Measurements from ENCODE around the gene SPATS2. TPM values are rescaled to one million over a fixed set of nuclear protein-coding genes. Genes with fewer than 3 reads are reported as not detected.

SPATS2 gene
- total RNA-seq, 1 donor from 2014 or later, result 21.3 TPM

DNA sequence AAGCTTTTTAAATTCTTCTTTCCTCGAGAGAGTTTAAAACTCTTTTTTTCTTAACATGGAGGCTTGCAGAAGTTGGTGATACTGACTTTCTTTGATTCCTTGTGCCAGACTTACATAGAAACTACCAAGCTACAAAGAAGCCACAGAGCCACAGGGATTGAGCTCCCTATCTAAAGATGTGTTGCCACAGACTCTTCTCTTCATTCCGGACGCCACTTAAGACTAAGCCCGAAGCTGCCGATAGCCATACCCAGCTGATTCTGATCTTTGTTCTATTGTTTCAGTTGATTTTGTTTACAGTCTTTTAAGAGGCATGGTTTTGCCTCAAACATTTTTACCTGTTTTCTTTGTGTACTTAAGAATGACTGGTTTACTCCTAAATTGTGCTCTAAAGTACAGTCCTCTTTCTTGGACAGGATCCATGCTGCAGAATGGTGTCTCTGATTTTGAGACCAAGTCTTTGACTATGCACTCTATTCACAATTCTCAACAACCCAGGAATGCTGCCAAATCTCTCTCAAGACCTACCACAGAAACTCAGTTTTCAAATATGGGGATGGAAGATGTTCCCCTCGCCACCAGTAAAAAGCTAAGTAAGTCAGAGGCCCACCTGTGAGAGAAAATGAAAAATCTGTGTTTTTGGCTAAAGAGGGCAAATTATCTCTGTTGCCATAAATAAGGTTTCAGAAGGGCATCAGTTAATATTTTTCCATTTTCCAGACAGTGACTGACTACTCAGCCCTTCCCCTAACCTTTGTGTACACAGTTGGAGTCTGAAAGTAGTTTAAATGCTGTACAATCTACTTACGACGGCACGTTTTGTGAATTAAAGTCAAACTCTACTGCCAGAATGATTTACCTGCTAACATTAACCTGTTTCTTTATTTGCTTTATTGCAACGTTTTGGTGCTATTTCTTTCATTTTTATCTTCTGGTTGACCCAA, 129.4 kb downstream of the SPATS2 start:
- no peak overlapping the region for H3K4me3 ChIP-seq (ENCODE audit: low read depth, low read length)
- peaks cover 1% of the 10 kb centered on the region for H3K36me3 ChIP-seq (ENCODE audit: control insufficient read depth, insufficient read depth, low read length)
- H3K27me3 ChIP-seq (ENCODE audit: control insufficient read depth, insufficient read depth, low read length), result no peaks in the 10 kb centered on the region
- TF ChIP-seq, protein P1, sequence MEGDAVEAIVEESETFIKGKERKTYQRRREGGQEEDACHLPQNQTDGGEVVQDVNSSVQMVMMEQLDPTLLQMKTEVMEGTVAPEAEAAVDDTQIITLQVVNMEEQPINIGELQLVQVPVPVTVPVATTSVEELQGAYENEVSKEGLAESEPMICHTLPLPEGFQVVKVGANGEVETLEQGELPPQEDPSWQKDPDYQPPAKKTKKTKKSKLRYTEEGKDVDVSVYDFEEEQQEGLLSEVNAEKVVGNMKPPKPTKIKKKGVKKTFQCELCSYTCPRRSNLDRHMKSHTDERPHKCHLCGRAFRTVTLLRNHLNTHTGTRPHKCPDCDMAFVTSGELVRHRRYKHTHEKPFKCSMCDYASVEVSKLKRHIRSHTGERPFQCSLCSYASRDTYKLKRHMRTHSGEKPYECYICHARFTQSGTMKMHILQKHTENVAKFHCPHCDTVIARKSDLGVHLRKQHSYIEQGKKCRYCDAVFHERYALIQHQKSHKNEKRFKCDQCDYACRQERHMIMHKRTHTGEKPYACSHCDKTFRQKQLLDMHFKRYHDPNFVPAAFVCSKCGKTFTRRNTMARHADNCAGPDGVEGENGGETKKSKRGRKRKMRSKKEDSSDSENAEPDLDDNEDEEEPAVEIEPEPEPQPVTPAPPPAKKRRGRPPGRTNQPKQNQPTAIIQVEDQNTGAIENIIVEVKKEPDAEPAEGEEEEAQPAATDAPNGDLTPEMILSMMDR (IDR thresholded peaks at IDR 0.05; ENCODE audit: insufficient read depth, low read length, severe bottlenecking), result no peak
- FAIRE-seq, result no peak
- no peak for DNase-seq (ENCODE audit: low read depth)

DNA sequence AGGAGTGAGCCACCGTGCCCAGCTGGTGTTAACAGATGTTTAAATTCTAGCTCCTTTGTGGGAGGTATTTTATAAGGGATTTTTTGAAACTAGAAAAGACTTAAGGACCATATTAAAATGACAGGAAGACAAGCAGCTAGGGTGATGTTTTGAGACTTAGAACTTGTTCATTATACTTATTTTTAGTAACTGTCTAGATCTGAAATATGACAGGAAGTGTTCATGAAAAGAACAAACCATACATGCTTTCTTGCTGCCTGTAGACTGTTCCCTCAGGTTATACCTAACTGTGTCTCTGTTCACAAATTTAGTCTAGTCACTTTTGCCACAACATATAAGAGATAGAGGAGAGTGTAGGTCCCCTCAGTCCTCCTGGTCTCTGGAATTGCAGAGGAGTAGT, 134.6 kb downstream of the SPATS2 start:
- no peak for FAIRE-seq
- H3K36me3 ChIP-seq (ENCODE audit: control insufficient read depth, insufficient read depth, low read length), result no peaks in the 10 kb centered on the region
- no peak overlapping the region for H3K4me3 ChIP-seq (ENCODE audit: low read depth, low read length)
- no peaks in the 10 kb centered on the region for H3K27me3 ChIP-seq (ENCODE audit: control insufficient read depth, insufficient read depth, low read length)
- TF ChIP-seq, protein P1 (IDR thresholded peaks at IDR 0.05; ENCODE audit: insufficient read depth, low read length, severe bottlenecking), result no peak
- no peak for DNase-seq (ENCODE audit: low read depth)

DNA sequence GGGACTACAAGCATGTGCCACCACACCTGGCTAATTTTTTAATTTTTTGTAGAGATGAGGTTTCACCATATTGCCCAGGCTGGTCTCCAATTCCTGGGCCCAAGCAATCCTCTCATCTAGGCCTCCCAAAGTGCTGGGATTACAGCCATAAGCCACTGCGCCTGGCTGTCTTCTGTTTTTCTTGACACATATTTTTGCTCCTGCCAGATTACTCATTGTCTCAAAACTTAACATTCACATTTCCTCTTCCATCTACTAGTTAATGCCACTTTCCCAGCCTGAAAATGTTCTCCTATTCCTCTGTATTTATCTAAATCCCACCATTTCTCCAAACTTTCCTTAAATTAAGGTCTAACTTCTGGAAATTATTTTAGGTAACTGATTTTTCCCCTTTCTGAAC, 135.3 kb downstream of the SPATS2 start:
- FAIRE-seq (no peak), DNase-seq (ENCODE audit: low read depth) (no peak)
- H3K36me3 ChIP-seq (ENCODE audit: control insufficient read depth, insufficient read depth, low read length), result no peaks in the 10 kb centered on the region
- no peak overlapping the region for H3K4me3 ChIP-seq (ENCODE audit: low read depth, low read length)
- H3K27me3 ChIP-seq (ENCODE audit: control insufficient read depth, insufficient read depth, low read length), result no peaks in the 10 kb centered on the region
- TF ChIP-seq, protein P1 (IDR thresholded peaks at IDR 0.05; ENCODE audit: insufficient read depth, low read length, severe bottlenecking), result no peak

DNA sequence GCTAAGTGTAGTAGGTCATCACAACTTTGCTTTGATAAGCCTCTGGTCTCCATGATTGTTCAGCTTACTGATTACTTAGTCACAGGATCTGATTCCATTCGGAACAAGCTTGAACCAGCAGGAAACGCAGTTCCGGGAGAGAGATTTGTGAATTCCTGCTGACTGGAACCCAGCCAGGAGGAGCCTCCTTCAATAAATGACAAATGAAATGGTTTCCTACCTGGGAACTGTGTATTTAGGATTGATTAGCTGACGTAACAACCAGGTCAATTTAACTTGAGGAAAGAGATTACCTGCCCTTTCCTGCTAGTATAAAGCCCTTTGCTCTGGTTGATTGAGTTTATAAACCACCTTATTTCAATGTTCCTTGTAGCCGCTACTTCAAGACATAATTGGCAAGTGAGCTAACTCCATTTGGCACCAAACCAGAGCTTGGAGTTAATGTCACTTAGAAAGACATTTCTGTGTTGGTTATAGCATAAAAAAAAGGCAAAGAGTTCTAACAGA, 136.5 kb downstream of the SPATS2 start:
- DNase-seq (ENCODE audit: low read depth) (peak; percentile 99), FAIRE-seq (peak; percentile 82)
- Histone ChIP-seq H3K27me3 (ENCODE audit: control insufficient read depth, insufficient read depth, low read length) (no peaks in the 10 kb centered on the region), H3K4me3 (ENCODE audit: low read depth, low read length) (peak overlapping the region; percentile 12), H3K36me3 (ENCODE audit: control insufficient read depth, insufficient read depth, low read length) (no peaks in the 10 kb centered on the region)
- TF ChIP-seq, protein P1 (IDR thresholded peaks at IDR 0.05; ENCODE audit: insufficient read depth, low read length, severe bottlenecking), result no peak

DNA sequence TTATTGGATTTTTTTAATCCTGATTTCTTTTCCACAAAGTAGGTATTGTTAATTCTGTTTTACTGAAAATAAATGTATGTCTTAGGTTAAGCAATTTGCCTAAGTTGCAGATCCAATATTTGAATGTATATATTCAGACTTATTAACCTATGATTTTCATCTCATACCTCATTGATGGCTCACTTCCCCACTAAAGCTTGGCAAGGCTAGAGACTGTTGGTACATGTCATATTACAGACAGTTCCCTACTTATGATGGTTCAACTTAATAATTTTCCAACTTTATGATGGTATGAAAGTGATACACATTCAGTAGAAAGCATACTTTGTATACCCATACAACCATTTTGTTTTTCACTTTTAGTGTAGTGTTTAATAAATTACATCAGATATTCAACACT, 138.4 kb downstream of the SPATS2 start:
- Histone ChIP-seq H3K4me3 (ENCODE audit: low read depth, low read length) (no peak overlapping the region), H3K27me3 (ENCODE audit: control insufficient read depth, insufficient read depth, low read length) (no peaks in the 10 kb centered on the region), H3K36me3 (ENCODE audit: control insufficient read depth, insufficient read depth, low read length) (no peaks in the 10 kb centered on the region)
- TF ChIP-seq, protein P1 (IDR thresholded peaks at IDR 0.05; ENCODE audit: insufficient read depth, low read length, severe bottlenecking), result no peak
- no peak for FAIRE-seq
- peak; percentile 82 for DNase-seq (ENCODE audit: low read depth)
